Activated naive CD4-positive, alpha-beta T cell treated with anti-CD3 and anti-CD28 coated beads, Interleukin-2, amount 50 U/mL, for 16 hours (primary cell): ENCODE measurements around the gene FGF13.

Experiments used
- DNase-seq: peaks from one replicate; pipeline ENCODE4 v3.0.0-alpha.2; 2020

Gene FGF13

GRCh38 chrX:138651494-138651893 lies 60.0 kb downstream of the FGF13 start:
- no peak for DNase-seq

GRCh38 chrX:138648568-138648967 lies 62.9 kb downstream of the FGF13 start:
- no peak for DNase-seq

GRCh38 chrX:138638996-138639395 lies 72.5 kb downstream of the FGF13 start:
- DNase-seq: no peak
